OCI-LY7 (cell line): ENCODE measurements around the gene CMTM4. TPM values are rescaled to one million over a fixed set of nuclear protein-coding genes. Genes with fewer than 3 reads are reported as not detected.

Source experiments
- BruUV-seq: library from RNA; stranded (reverse); fragments of 400-500 nt; replicated peaks from 2 replicates; lab custom pipeline; 2021; lab: Mats Ljungman, UMichigan
- CTCF ChIA-PET: fragments of 300-600 bp; sonication (Branson Sonifier 250); formaldehyde crosslinking; loops from one replicate; lab custom pipeline; 2022; ENCODE audit warnings: antibody characterized with exemption; ENCODE audit not compliant: unreplicated experiment; lab: Charles Lee
- POLR2A ChIA-PET: fragments of 300-600 bp; sonication (Branson Sonifier 250); formaldehyde crosslinking; loops from one replicate; lab custom pipeline; 2022; ENCODE audit warnings: antibody characterized with exemption; lab: Charles Lee
- DNase-seq: peaks from one replicate; pipeline ENCODE4 v3.0.0-alpha.2; 2015; ENCODE audit warnings: low spot score
- H2AFZ ChIP-seq: fragments of 200-600 bp; sonication (generic), shearing (Covaris generic); 2 replicates; pipeline ENCODE4 v1.6.1; 2014; ENCODE audit warnings: mild to moderate bottlenecking, antibody characterized with exemption, low read length, moderate library complexity
- H3K27ac ChIP-seq: fragments of 200-600 bp; sonication (generic); 2 replicates; pipeline ENCODE4 v1.5.1; 2014; ENCODE audit warnings: mixed run types, low read depth, mild to moderate bottlenecking, moderate library complexity, low read length, inconsistent platforms; ENCODE audit not compliant: poor library complexity, severe bottlenecking
- H3K36me3 ChIP-seq: fragments of 200-600 bp; sonication (generic); 2 replicates; pipeline ENCODE4 v1.6.1; 2014; ENCODE audit warnings: mild to moderate bottlenecking, antibody characterized with exemption, low read length, moderate library complexity, mixed read lengths; ENCODE audit not compliant: insufficient read depth
- H3K4me1 ChIP-seq: fragments of 200-600 bp; sonication (generic); 2 replicates; pipeline ENCODE4 v1.5.1; 2014; ENCODE audit warnings: mild to moderate bottlenecking, low read length; ENCODE audit not compliant: insufficient read depth, poor library complexity, severe bottlenecking
- H3K4me2 ChIP-seq: fragments of 200-600 bp; sonication (generic); 2 replicates; pipeline ENCODE4 v1.6.1; 2014; ENCODE audit warnings: mild to moderate bottlenecking, low read length
- H3K4me3 ChIP-seq: fragments of 200-600 bp; sonication (generic); 2 replicates; pipeline ENCODE4 v1.5.1; 2014; ENCODE audit warnings: mild to moderate bottlenecking, low read depth, low read length; ENCODE audit not compliant: poor library complexity, severe bottlenecking
- H3K79me2 ChIP-seq: fragments of 200-600 bp; sonication (generic); 2 replicates; pipeline ENCODE4 v1.6.1; 2016; ENCODE audit warnings: low read depth, mild to moderate bottlenecking, low read length, moderate library complexity, mixed read lengths; ENCODE audit not compliant: insufficient read depth
- H3K9me2 ChIP-seq: fragments of 200-600 bp; sonication (generic); 2 replicates; pipeline ENCODE4 v1.6.1; 2016; ENCODE audit warnings: mild to moderate bottlenecking, low read length, mixed read lengths; ENCODE audit not compliant: insufficient read depth
- H3K9me3 ChIP-seq: fragments of 200-600 bp; sonication (generic); 2 replicates; pipeline ENCODE4 v1.6.1; 2014; ENCODE audit warnings: mild to moderate bottlenecking, mixed run types, low read length, mixed read lengths
- H4K20me1 ChIP-seq: fragments of 200-600 bp; sonication (generic); 2 replicates; pipeline ENCODE4 v1.6.1; 2014; ENCODE audit warnings: mild to moderate bottlenecking, antibody characterized with exemption, low read length, moderate library complexity, mixed read lengths; ENCODE audit not compliant: insufficient read depth
- EZH2phosphoT487 ChIP-seq: fragments of 200-600 bp; sonication (generic); IDR thresholded peaks from 2 replicates; pipeline ENCODE4 v1.6.1; 2018; ENCODE audit warnings: low read depth, borderline replicate concordance, mild to moderate bottlenecking, mixed run types, antibody characterized with exemption, low read length, moderate library complexity, mixed read lengths
- intact Hi-C: fragments of 100-400 bp; cut with micrococcal nuclease; formaldehyde crosslinking; loops from one replicate; pipeline ENCODE4 v1.10.0; 2022; ENCODE audit not compliant: unreplicated experiment
- total RNA-seq, 2 experiments: library from RNA; depleted of rRNA in 1 of 2; stranded (reverse); fragments of >200 nt in 1 of 2; shearing (Covaris generic) in 1 of 2; gene quantifications; 2 replicates each; pipeline ENCODE4 v1.2.3, GENCODE V29; 2014 to 2022
- TF ChIP-seq, protein P1 (sequence below): fragments of 200-600 bp; sonication (generic); conservative IDR thresholded peaks from 2 replicates; pipeline ENCODE4 v1.5.1; 2014; ENCODE audit warnings: mild to moderate bottlenecking, antibody characterized with exemption, low read length, moderate library complexity, mixed read lengths

CMTM4 gene
- total RNA-seq, 2 experiments from 2014 or later: 0.03 to 1.3 TPM

DNA sequence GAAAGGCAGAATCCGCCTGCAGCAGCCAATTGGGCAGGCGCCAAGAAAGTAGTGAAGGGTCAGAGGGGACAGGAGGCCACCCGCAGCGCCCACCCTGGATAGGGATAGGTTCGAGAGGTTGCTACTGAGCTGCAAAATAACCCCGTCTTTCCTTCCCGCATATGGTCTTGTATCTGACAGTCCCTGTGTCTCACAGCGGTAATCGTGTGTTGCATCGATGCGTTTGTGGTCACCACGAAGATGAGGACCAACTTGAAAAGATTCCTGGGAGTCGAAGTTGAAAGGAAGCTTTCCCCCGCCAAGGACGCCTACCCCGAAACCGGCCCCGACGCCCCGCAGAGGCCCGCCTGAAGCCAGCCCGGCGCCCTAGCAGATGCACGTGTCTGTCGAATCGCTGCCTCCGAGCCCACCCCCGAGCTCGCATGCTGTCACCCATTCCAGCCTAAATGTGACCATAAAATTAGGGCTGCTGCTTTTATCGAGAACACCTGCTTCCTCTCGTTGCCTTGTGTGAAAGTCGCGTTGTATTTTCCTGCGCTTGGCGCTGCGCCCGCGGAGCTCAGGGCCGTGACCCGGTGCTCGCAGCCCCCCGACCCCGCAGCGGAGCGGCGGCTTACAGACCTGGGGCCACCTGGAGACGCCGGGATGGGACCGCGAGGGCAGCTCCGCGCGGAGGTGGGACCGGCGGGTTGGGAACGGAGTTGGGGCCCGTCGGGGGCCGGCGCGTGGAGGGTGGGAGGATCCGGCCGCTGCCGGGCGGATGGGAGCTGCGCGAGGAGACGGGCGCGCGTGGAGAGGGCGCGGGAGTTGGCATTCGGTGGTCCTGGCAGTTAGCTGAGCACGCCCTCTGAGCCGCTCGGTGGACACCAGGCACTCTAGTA, 117.7 kb downstream of the CMTM4 start, which contains the start of gene CMTM2:
TSS of gene CMTM2 (plus strand) at position 813 of the 881 bp plus-strand sequence. CDS start 145 bp downstream, outside the sequence.
- H3K9me2 ChIP-seq: no peaks in the 10 kb centered on the region
- H3K4me3 ChIP-seq: no peak within 1 kb of the TSS
- H3K79me2 ChIP-seq: no peaks in the 10 kb centered on the region
- no peaks in the 10 kb centered on the region for H3K36me3 ChIP-seq
- H3K9me3 ChIP-seq: no peaks in the 10 kb centered on the region
- no peaks in the 10 kb centered on the region for H3K4me1 ChIP-seq
- ChIA-PET CTCF (no interaction called here), POLR2A (interaction anchor here (0.6 kb wide), 1 partner anchor 115 kb away, joined by 4 read pairs; no protein-coding TSS in a partner anchor)
- no peak within 1 kb of the TSS for H2AFZ ChIP-seq
- TF ChIP-seq, protein P1, sequence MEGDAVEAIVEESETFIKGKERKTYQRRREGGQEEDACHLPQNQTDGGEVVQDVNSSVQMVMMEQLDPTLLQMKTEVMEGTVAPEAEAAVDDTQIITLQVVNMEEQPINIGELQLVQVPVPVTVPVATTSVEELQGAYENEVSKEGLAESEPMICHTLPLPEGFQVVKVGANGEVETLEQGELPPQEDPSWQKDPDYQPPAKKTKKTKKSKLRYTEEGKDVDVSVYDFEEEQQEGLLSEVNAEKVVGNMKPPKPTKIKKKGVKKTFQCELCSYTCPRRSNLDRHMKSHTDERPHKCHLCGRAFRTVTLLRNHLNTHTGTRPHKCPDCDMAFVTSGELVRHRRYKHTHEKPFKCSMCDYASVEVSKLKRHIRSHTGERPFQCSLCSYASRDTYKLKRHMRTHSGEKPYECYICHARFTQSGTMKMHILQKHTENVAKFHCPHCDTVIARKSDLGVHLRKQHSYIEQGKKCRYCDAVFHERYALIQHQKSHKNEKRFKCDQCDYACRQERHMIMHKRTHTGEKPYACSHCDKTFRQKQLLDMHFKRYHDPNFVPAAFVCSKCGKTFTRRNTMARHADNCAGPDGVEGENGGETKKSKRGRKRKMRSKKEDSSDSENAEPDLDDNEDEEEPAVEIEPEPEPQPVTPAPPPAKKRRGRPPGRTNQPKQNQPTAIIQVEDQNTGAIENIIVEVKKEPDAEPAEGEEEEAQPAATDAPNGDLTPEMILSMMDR: no peak
- no peak for TF ChIP-seq EZH2phosphoT487
- no TSS peak for BruUV-seq
- no peaks in the 10 kb centered on the region for H4K20me1 ChIP-seq
- H3K27ac ChIP-seq: no peak within 1 kb of the TSS
- intact Hi-C loops: no loop called here
- DNase-seq: no peak
- H3K4me2 ChIP-seq: no peak within 1 kb of the TSS

DNA sequence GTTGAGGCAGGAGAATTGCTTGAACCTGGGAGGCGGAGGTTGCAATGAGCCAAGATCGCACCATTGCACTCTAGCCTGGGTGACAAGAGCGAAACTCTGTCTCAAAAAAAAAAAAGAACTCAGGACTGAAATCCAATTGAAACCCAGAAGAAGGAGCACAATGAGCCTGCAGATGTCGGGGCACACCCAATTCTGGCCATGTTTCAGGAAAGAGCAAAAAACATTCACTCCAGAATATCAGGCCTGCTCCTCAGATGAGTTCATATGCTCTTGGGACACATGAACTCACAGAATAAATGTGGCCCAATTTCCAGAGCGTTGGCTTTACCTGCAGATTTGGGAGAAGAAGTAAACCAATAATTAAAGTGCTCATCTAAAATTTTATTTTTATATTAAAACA, 120.2 kb downstream of the CMTM4 start:
- no peaks in the 10 kb centered on the region for H3K9me2 ChIP-seq
- ChIA-PET POLR2A (no interaction called here), CTCF (no interaction called here)
- H2AFZ ChIP-seq: no peak overlapping the region
- no peaks in the 10 kb centered on the region for H3K79me2 ChIP-seq
- no peak overlapping the region for H3K4me3 ChIP-seq
- no peaks in the 10 kb centered on the region for H4K20me1 ChIP-seq
- H3K4me2 ChIP-seq: no peak overlapping the region
- no peak for DNase-seq
- 0 out of 2 replicates have a peak, but pooled peaks cover 3% of the 10 kb centered on the region for H3K36me3 ChIP-seq
- intact Hi-C loops: no loop called here
- no TSS peak for BruUV-seq
- TF ChIP-seq, protein P1: no peak
- no peak for TF ChIP-seq EZH2phosphoT487
- H3K4me1 ChIP-seq: no peaks in the 10 kb centered on the region
- H3K9me3 ChIP-seq: no peaks in the 10 kb centered on the region
- H3K27ac ChIP-seq: no peak overlapping the region

GRCh38 chr16:66575060-66575459, 121.5 kb downstream of the CMTM4 start:
- no TSS peak for BruUV-seq
- no peak overlapping the region for H3K27ac ChIP-seq
- H3K36me3 ChIP-seq: 0 out of 2 replicates have a peak, but pooled peaks cover 5% of the 10 kb centered on the region
- H3K4me1 ChIP-seq: no peaks in the 10 kb centered on the region
- H3K4me3 ChIP-seq: no peak overlapping the region
- H3K4me2 ChIP-seq: no peak overlapping the region
- H4K20me1 ChIP-seq: no peaks in the 10 kb centered on the region
- H3K9me2 ChIP-seq: no peaks in the 10 kb centered on the region
- CTCF ChIA-PET: no interaction called here
- H2AFZ ChIP-seq: no peak overlapping the region
- DNase-seq: no peak
- POLR2A ChIA-PET: interaction anchor here (1.1 to 1.2 kb wide), 2 partner anchors 54 to 63 kb away, joined by 3 to 4 read pairs; no protein-coding TSS in a partner anchor
- TF ChIP-seq, protein P1: no peak
- no peak for TF ChIP-seq EZH2phosphoT487
- H3K9me3 ChIP-seq: no peaks in the 10 kb centered on the region
- intact Hi-C loops: no loop called here
- no peaks in the 10 kb centered on the region for H3K79me2 ChIP-seq
